Measurements from ENCODE around the gene CHD6. TPM values are rescaled to one million over a fixed set of nuclear protein-coding genes. Genes with fewer than 3 reads are reported as not detected.

Gene CHD6
- total and polyA plus RNA-seq, 2 of the 13 experiments (the other 11 are each of a cell fraction or from before 2014, with no cell fraction given), result 14.4 to 52.0 TPM

DNA sequence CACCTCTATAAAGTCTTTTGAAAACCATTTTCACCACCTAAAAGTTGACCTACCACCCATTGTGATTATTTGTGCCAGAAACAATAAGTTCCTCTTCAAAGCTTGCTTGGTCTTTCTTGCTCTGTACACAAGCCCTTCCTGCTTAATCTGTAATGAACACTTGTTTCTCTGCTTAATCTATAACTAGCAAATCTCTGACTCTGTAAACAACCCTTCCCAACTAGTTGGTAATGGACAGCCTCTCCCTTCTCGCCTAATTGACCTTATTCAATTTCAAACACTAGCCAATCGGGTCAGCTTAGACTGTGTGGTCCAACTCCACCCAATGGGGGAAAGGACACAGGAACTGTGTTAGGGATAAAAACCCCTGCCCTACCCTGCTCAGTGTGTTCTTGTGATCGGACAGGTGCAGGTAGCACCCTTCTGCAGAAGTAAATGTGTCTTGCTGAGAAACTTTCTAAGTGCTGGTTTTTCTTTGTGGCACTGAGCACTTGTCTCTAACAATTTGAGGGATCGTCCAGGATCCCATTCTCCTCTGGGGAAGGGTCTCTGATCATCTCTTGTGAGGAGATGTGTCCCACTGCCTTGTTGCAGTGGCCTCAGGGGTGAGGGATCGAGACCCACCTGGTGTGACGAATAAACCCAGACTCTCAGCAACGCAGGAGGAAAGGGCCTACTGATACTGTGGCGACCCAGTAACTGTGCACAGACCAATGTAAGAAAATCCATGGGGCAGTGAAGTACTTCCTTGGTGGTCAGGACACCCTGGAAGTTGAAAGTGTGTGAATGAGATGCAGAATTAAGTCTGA, 23.5 kb downstream of the CHD6 start (continued):
- TF ChIP-seq ZNF547 (CRISPR knock-in tag; IDR thresholded peaks at IDR 0.05), result no peak
- no peak for TF ChIP-seq SMAD9 (CRISPR knock-in tag; IDR thresholded peaks at IDR 0.05)
- TF ChIP-seq, protein P1, sequence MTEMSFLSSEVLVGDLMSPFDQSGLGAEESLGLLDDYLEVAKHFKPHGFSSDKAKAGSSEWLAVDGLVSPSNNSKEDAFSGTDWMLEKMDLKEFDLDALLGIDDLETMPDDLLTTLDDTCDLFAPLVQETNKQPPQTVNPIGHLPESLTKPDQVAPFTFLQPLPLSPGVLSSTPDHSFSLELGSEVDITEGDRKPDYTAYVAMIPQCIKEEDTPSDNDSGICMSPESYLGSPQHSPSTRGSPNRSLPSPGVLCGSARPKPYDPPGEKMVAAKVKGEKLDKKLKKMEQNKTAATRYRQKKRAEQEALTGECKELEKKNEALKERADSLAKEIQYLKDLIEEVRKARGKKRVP (CRISPR knock-in tag; IDR thresholded peaks at IDR 0.05), result 0 out of 4 replicates have a peak, but pooled peaks of 1 of the 2 experiments have one; percentile 31
- TF ChIP-seq, protein P2, sequence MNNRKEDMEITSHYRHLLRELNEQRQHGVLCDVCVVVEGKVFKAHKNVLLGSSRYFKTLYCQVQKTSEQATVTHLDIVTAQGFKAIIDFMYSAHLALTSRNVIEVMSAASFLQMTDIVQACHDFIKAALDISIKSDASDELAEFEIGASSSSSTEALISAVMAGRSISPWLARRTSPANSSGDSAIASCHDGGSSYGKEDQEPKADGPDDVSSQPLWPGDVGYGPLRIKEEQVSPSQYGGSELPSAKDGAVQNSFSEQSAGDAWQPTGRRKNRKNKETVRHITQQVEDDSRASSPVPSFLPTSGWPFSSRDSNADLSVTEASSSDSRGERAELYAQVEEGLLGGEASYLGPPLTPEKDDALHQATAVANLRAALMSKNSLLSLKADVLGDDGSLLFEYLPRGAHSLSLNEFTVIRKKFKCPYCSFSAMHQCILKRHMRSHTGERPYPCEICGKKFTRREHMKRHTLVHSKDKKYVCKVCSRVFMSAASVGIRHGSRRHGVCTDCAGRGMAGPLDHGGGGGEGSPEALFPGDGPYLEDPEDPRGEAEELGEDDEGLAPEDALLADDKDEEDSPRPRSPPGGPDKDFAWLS (CRISPR knock-in tag; IDR thresholded peaks at IDR 0.05; ENCODE audit: borderline replicate concordance), result no peak
- TF ChIP-seq, protein P3, sequence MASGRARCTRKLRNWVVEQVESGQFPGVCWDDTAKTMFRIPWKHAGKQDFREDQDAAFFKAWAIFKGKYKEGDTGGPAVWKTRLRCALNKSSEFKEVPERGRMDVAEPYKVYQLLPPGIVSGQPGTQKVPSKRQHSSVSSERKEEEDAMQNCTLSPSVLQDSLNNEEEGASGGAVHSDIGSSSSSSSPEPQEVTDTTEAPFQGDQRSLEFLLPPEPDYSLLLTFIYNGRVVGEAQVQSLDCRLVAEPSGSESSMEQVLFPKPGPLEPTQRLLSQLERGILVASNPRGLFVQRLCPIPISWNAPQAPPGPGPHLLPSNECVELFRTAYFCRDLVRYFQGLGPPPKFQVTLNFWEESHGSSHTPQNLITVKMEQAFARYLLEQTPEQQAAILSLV (CRISPR knock-in tag; IDR thresholded peaks at IDR 0.05; ENCODE audit: borderline replicate concordance), result no peak
- TF ChIP-seq FOXM1 (CRISPR knock-in tag; IDR thresholded peaks at IDR 0.05), result no peak
- peak; percentile 81; the same call in 1 of the 2 replicates for TF ChIP-seq ISL2 (CRISPR knock-in tag; IDR thresholded peaks at IDR 0.05)
- no peak for TF ChIP-seq SP140L (CRISPR knock-in tag; IDR thresholded peaks at IDR 0.05; ENCODE audit: borderline replicate concordance)
- TF ChIP-seq ZNF75D (CRISPR knock-in tag; IDR thresholded peaks at IDR 0.05; ENCODE audit: borderline replicate concordance), result no peak
- no peak for TF ChIP-seq ZNF253 (CRISPR knock-in tag; IDR thresholded peaks at IDR 0.05; ENCODE audit: borderline replicate concordance)
- TF ChIP-seq KMT2B (CRISPR knock-in tag; IDR thresholded peaks at IDR 0.05), result peak; percentile 35; the same call in 1 of the 2 replicates
- no peak for TF ChIP-seq CSRNP1 (CRISPR knock-in tag; IDR thresholded peaks at IDR 0.05)
- 0 out of 2 replicates have a peak, but pooled peaks have one; percentile 32 for TF ChIP-seq ZNF350 (CRISPR knock-in tag; IDR thresholded peaks at IDR 0.05; ENCODE audit: borderline replicate concordance, low read depth)
- TF ChIP-seq SMARCE1 (IDR thresholded peaks at IDR 0.05; ENCODE audit: borderline replicate concordance), result no peak
- no peak for TF ChIP-seq ETV6 (CRISPR knock-in tag; conservative IDR thresholded peaks at IDR 0.05)
- TF ChIP-seq, protein P4, sequence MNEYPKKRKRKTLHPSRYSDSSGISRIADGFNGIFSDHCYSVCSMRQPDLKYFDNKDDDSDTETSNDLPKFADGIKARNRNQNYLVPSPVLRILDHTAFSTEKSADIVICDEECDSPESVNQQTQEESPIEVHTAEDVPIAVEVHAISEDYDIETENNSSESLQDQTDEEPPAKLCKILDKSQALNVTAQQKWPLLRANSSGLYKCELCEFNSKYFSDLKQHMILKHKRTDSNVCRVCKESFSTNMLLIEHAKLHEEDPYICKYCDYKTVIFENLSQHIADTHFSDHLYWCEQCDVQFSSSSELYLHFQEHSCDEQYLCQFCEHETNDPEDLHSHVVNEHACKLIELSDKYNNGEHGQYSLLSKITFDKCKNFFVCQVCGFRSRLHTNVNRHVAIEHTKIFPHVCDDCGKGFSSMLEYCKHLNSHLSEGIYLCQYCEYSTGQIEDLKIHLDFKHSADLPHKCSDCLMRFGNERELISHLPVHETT (CRISPR knock-in tag; conservative IDR thresholded peaks at IDR 0.05), result no peak; the same call in 1 of the 2 replicates
- peak; percentile 92 for TF ChIP-seq ARID3A (IDR thresholded peaks at IDR 0.05; ENCODE audit: low read depth, low read length)
- no peak for TF ChIP-seq TRIM24 (CRISPR knock-in tag; IDR thresholded peaks at IDR 0.05)

All from HepG2 (cell line).